Activated CD4-positive, alpha-beta T cell treated with anti-CD3 and anti-CD28 coated beads, Interleukin-2, amount 50 U/mL, for 24 hours (primary cell): Measurements from ENCODE around the gene UHRF2.
"Not testable (repeated sequence)": the region's sequence is repeated elsewhere in the genome, so short reads cannot be mapped to it uniquely, and the experiment has no call there.

Experiments
- DNase-seq, 2 donors: peaks; one replicate each; pipeline ENCODE4 v3.0.0-alpha.2; 2020; ENCODE audit warnings: low read depth in 1 of 2, low spot score in 1 of 2

Gene UHRF2

GRCh38 chr9:6426117-6426516, 13.1 kb downstream of the UHRF2 start:
- no peak for DNase-seq

- DNase-seq = no peak
Observed at GRCh38 chr9:6428940-6429889, 16.2 kb downstream of the UHRF2 start.

GRCh38 chr9:6431038-6431437, 18.0 kb downstream of the UHRF2 start:
- no peak for DNase-seq

- no peak for DNase-seq
Observed at GRCh38 chr9:6433410-6433809, 20.4 kb downstream of the UHRF2 start.

GRCh38 chr9:6439051-6439703, 26.2 kb downstream of the UHRF2 start:
- DNase-seq = no peak

GRCh38 chr9:6440405-6440804, 27.4 kb downstream of the UHRF2 start:
- no peak for DNase-seq

DNA sequence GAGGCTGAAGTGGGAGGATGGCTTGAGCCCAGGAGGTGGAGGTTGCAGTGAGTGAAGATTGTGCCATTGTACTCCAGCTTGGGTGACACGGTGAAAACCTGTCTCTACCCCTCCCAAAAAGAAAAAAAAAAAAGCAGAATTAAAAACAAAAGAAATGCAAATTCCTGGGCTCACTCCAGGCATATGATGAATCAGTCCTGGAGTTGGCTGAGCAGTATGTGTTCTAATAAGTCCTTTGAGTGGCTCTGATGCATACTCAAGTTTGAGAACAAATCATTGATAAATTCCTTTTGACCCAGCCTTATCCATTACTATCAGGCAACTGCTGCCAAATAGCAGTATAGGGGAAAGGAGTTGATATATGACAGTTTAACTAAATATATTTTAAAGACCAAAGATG, 28.3 kb downstream of the UHRF2 start:
- DNase-seq = no peak

- no peak for DNase-seq
Observed at GRCh38 chr9:6443661-6444060, 30.7 kb downstream of the UHRF2 start.

DNA sequence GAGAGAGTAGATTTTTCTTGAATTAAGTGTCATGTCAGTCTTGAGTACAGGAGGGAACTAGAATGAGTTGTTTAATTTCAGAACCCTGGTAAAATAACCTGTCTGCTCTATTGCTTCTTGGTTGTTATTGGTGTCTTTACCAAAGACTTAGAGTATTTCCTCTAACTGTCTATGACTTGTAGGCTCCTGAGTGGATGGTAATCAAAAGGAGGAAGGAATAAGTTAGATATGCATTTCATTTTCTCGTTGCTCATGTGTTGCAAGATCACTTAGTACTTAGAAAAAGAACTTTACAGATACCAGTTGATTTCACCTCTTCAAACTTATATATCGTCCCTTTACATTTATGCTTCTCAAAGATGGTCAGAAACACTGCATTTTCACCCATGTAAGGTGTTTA, 31.1 kb downstream of the UHRF2 start:
- DNase-seq = no peak

DNA sequence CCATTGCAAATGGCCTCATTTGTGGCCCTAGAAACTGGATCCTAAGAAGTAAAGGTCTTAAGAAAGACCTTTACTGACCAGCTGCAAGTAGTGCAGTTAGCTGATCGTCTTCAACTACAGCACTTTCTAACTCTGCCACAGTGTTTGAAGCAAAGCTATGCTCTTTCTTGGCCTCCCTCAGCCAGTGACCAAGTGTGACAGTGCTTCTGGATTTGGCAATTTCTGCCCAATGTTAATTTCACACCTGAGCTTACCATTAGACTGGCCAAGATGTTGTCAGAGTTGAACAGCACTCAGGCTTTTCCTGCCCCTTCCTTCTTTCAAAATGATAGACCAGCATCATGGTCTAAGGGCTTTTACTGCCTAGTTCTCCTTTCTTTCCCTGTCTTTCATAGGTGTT, 36.1 kb downstream of the UHRF2 start:
- DNase-seq = no peak

GRCh38 chr9:6449645-6450044, 36.6 kb downstream of the UHRF2 start:
- no peak for DNase-seq

GRCh38 chr9:6450641-6451375, 37.8 kb downstream of the UHRF2 start:
- no peak for DNase-seq

DNA sequence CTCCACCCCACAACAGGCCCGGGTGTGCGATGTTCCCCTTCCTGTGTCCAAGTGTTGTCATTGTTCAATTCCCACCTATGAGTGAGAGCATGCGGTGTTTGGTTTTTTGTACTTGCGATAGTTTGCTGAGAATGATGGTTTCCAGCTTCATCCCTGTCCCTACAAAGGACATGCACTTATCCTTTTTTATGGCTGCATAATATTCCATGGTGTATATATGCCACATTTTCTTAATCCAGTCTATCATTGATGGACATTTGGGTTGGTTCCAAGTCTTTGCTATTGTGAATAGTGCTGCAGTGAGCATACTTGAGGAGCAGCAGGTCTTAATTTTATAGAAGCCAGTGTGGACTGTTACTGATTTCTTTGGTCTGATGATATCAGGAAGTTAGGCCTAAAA, 42.3 kb downstream of the UHRF2 start:
- not testable (repeated sequence) for DNase-seq

- not testable (repeated sequence) for DNase-seq
Observed at GRCh38 chr9:6458704-6459103, 45.7 kb downstream of the UHRF2 start.

DNA sequence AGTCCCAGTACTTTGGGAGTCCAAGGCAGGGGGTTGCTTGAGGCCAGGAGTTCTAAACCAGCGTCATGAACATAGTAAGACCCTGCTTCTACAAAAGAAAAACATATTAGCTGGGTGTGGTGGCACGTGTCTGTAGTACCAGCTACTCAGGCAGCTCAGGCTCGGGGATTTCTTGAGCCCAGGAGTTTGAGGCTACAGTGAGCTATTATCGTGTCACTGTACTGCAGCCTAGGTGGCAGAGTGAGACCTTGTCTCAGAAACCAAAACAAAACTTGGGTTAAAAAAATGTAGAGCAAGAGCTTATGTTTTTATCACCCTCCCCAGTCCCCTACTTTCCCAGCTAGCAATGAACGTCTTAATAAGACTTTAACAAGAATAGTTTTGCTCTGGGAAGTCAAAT, 46.7 kb downstream of the UHRF2 start:
- no peak for DNase-seq

DNA sequence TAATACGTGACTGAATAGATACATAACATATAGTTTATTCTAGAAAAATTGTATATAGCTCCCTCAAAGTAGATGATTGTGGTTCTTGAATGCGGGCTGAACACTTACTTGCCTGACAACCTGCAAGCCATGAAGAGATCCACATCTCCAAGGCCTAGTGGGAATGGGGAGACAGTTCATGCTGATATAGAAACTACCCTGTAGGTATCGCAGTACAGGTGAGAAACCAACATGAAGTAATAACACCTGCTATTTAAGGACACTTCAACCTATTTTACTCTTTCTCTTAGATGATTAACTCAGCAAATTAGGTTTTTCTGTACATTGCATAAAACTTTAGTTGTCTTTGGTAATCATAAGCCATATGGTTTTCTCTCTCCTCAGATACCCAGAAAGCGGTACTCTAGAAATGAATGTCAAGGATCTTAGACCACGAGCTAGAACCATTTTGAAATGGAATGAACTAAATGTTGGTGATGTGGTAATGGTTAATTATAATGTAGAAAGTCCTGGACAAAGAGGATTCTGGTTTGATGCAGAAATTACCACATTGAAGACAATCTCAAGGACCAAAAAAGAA, 47.3 kb downstream of the UHRF2 start:
- DNase-seq = no peak

DNA sequence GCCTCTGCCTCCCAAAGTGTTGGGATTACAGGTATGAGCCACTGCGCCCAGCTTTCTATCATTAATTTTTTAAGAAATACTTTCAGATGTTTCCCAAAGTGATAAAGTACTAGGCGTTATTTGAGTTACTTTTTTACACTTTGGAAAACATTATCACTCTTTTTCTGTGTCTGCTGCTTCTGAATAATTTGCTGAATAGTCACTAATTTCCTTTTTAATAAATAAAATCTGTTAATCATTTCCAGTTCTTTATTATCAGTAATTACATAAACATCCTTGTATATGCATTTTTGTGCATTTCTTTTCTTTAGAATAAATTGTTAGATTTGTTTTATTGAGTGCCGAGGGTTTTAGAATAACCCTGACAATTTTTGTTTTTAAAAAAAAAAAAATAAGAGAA, 48.6 kb downstream of the UHRF2 start:
- DNase-seq = no peak

DNA sequence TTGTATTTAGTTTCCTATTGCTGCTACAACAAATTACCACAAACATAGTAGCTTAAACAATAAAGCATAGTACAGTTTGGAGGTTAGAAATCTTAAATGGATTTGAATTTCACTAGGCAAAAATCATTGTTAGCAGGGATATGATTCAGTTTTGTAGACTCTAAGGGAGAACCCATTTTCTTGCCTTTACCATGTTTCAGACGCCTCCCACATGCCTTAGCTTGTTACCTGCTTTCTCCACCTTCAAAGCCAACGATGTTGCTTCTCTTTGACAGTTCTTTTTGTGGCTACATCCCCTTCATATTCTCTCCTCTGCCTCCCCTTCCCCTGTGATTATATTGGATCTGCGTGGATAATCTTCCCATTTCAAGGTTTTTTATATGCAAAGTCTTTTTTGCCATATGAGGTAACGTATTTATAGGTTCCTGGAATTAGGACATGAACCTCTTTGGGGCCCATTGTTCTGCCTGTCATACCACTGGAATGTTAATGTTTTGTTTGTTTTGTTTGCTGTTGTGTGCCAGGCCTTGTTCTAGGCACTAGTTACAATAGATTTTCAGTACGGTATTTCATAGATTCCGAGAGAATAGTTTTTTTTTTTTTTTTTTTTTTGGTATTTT, 54.1 kb downstream of the UHRF2 start:
- DNase-seq = no peak

DNA sequence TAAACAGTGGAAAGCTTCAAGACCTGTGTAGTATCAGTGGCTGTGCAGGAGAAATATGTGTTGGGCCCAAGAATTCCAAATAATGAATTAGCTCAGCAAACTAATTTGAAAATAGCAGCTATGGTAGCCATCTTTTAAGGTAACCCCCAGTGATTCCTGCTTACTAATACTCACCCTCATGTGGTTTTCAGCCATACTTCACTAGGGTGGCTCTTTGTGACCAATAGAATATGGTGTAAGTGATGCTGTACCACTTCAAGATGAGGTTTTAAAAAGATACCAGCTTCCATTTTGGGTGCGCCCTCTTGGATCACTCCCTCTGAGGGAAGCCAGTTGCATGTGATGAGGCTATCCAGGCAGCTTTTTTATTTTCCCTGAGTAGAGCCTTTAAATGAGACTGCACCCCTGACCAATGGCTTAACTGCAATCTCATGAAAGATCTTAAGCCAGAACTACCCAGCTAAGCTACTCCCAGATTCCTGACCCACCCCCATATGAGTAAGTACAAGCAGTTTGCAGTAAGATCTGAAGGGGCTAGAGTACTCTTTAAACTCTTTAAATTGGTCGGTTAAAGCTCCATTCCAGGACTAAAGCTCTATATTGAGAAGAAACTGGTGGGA, 58.3 kb downstream of the UHRF2 start:
- no peak for DNase-seq

DNA sequence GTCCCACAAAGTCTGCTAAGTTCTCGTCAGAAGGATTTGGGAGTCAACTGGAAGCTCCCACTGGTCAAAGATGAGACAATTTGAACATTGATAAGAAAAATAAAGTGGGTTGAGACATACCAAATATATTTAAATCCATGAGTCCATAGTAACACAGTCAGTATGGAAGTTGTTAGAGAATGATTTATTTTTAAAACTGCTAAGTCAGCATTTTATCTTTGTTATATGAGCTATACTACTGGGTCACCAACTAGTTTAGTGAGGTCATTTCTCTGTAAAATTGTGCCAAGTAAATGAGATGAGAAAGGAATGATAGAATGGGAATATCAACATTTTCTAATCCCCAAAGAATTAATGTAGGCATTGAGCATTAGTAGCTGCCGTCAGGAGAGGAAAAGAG, 60.2 kb downstream of the UHRF2 start:
- DNase-seq = no peak

DNA sequence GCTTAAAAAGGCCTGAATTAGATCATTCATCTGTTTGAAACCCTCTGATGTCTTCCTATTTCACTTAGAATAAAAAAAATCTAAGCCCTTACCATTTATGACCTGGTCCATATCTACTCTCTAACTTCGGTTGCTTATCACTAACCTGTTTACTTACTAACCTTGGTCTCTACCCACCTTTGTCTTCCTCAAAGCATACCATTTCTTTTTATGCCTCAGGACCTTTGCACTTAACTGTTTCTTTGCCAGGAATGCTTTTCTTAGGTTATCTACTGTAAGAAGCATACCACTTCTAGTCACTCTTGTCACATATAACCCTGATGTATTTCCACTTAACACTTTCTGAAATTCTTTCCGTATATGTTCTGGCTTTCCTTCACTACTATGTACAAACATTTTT, 67.0 kb downstream of the UHRF2 start:
- no peak for DNase-seq
